ENCODE measurements around the gene IQGAP3. TPM values are rescaled to one million over a fixed set of nuclear protein-coding genes. Genes with fewer than 3 reads are reported as not detected.

Gene IQGAP3
- polyA plus RNA-seq, 3 donors = 0.03 to 0.24 TPM; not detected in 1

DNA sequence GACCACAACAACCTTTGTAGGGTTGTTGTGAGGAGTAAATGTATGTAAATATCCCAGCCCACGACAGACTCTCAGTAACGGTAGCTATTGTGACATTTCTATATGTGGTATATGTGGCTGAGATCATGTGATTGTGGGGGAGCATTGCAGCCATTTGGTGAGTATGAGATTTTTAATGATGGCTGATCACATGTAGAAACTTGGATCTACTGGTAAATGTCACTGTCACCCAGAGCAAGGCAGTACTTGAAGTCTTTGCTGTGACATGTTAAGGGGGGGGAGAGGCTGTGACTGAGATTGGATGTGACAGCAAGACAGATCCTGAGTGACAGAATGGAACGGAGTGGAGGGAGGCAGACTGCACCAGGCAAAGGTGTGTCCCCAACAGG, 47.9 kb downstream of the IQGAP3 start:
- WGBS (ENCODE audit: insufficient coverage) = 0% methylated on average over 2 of the region's 3 CpGs
- H3K4me2 ChIP-seq (replicated peaks; ENCODE audit: extremely low read depth, low read length, poor library complexity, severe bottlenecking) = peak overlapping the region; percentile 83
- H3K27ac Mint-ChIP-seq = peak overlapping the region; percentile 88 to 98 (median 96)
- H3K36me3 Mint-ChIP-seq = peaks cover 8 to 19% of the 10 kb centered on the region in 2 donors
- peak overlapping the region; percentile 61 to 81 for H3K27ac ChIP-seq (ENCODE audit: low read depth in 1 of 2, low read length in 2 of 2)
- peaks cover 4% of the 10 kb centered on the region for H3K79me2 ChIP-seq (ENCODE audit: insufficient read depth, low read length)
- intact Hi-C loops (cut with micrococcal nuclease) = no loop called here
- H4K20me1 ChIP-seq (ENCODE audit: insufficient read depth, low read length) = no peaks in the 10 kb centered on the region
- H3K4me1 Mint-ChIP-seq = peaks cover 47% of the 10 kb centered on the region
- H3K4me1 ChIP-seq (ENCODE audit: control insufficient read depth in 1 of 2, insufficient read depth in 2 of 2, low read length in 2 of 2) = peaks cover 40 to 53% of the 10 kb centered on the region in 2 donors
- H3K4me3 ChIP-seq (replicated peaks in 1 of 3; ENCODE audit: low read depth in 2 of 3, low read length in 3 of 3) = peak overlapping the region in 2 of 3 experiments; percentile 49 to 64
- H3K27me3 ChIP-seq (ENCODE audit: control insufficient read depth in 2 of 2, insufficient read depth in 2 of 2, low read length in 2 of 2) = no peaks in the 10 kb centered on the region
- peak overlapping the region; percentile 33 for H3K9ac ChIP-seq (ENCODE audit: insufficient read depth, low read length, poor library complexity, severe bottlenecking)
- TF ChIP-seq, protein P1, sequence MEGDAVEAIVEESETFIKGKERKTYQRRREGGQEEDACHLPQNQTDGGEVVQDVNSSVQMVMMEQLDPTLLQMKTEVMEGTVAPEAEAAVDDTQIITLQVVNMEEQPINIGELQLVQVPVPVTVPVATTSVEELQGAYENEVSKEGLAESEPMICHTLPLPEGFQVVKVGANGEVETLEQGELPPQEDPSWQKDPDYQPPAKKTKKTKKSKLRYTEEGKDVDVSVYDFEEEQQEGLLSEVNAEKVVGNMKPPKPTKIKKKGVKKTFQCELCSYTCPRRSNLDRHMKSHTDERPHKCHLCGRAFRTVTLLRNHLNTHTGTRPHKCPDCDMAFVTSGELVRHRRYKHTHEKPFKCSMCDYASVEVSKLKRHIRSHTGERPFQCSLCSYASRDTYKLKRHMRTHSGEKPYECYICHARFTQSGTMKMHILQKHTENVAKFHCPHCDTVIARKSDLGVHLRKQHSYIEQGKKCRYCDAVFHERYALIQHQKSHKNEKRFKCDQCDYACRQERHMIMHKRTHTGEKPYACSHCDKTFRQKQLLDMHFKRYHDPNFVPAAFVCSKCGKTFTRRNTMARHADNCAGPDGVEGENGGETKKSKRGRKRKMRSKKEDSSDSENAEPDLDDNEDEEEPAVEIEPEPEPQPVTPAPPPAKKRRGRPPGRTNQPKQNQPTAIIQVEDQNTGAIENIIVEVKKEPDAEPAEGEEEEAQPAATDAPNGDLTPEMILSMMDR (IDR thresholded peaks at IDR 0.05) = no peak
- peak overlapping the region; percentile 66 for H2AFZ ChIP-seq (ENCODE audit: insufficient read depth, low read depth, low read length, poor library complexity, severe bottlenecking)
- no peaks in the 10 kb centered on the region for H3K9me3 ChIP-seq (replicated peaks in 1 of 2; ENCODE audit: control insufficient read depth in 1 of 2, insufficient read depth in 1 of 2, low read length in 2 of 2)
- peaks cover 0 to 10% of the 10 kb centered on the region in 2 donors for H3K36me3 ChIP-seq (replicated peaks in 1 of 2; ENCODE audit: control insufficient read depth in 1 of 2, insufficient read depth in 2 of 2, low read length in 2 of 2)
- peak; percentile 64 to 70 (median 68) for DNase-seq
- H3K27me3 Mint-ChIP-seq (ENCODE audit: low read depth in 3 of 3) = no peaks in the 10 kb centered on the region
- H3K9me3 Mint-ChIP-seq = no peaks in the 10 kb centered on the region
- H3K4me3 Mint-ChIP-seq = peak overlapping the region; percentile 72 to 91

DNA sequence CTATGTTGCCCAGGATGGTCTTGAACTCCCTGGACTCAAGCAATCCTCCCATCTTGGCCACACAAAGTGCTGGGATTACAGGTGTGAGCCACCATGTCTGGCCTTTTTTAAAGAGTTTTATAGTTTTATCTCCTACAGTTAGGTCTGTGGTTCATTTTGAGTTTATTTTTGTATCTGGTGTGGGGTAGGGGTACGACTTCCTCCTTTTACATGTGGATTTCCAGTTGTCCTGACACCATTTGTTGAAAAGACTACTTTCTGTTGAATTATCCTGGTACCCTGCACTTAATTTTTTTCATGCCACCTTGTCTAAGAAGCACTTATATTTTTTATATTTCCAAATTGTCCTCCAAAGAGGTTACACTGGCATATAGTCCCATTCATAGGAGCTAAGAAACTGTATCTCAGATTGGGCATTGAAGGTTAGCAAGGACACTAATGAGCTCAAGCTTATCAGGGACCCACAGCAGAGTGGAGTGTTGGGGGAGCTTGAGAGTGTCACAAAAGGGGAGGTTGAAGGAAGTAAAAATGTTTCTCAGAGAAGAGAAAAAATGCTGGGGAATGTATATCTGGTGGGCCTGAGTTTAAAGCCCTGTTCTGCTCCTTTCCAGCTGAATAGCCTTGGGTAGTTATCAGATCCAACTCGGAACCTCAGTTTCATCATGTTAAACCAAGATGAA, 48.4 kb downstream of the IQGAP3 start:
- peaks cover 0 to 6% of the 10 kb centered on the region in 2 donors for H3K36me3 ChIP-seq (replicated peaks in 1 of 2; ENCODE audit: control insufficient read depth in 1 of 2, insufficient read depth in 2 of 2, low read length in 2 of 2)
- H3K4me1 ChIP-seq (ENCODE audit: control insufficient read depth in 1 of 2, insufficient read depth in 2 of 2, low read length in 2 of 2) = peaks cover 40 to 53% of the 10 kb centered on the region in 2 donors
- TF ChIP-seq, protein P1 (IDR thresholded peaks at IDR 0.05) = no peak
- intact Hi-C loops (cut with micrococcal nuclease) = no loop called here
- WGBS (ENCODE audit: insufficient coverage) = no CpG with 5 or more reads among the region's 2 CpGs
- H3K27ac ChIP-seq (ENCODE audit: low read depth in 1 of 2, low read length in 2 of 2) = peak overlapping the region in 1 of 2 donors; percentile 81
- Mint-ChIP-seq H3K9me3 (no peaks in the 10 kb centered on the region), H3K4me3 (peak overlapping the region in 1 of 2 donors; percentile 91), H3K36me3 (peaks cover 5 to 14% of the 10 kb centered on the region in 2 donors), H3K4me1 (peaks cover 47% of the 10 kb centered on the region), H3K27ac (peak overlapping the region; percentile 8 to 98 (median 92)), H3K27me3 (ENCODE audit: low read depth in 3 of 3) (no peaks in the 10 kb centered on the region)
- H3K4me3 ChIP-seq (replicated peaks in 1 of 3; ENCODE audit: low read depth in 2 of 3, low read length in 3 of 3) = peak overlapping the region in 1 of 3 experiments; percentile 64
- H2AFZ ChIP-seq (ENCODE audit: insufficient read depth, low read depth, low read length, poor library complexity, severe bottlenecking) = peak overlapping the region; percentile 66
- no peaks in the 10 kb centered on the region for H3K27me3 ChIP-seq (ENCODE audit: control insufficient read depth in 2 of 2, insufficient read depth in 2 of 2, low read length in 2 of 2)
- H3K4me2 ChIP-seq (replicated peaks; ENCODE audit: extremely low read depth, low read length, poor library complexity, severe bottlenecking) = peak overlapping the region; percentile 83
- peaks cover 4% of the 10 kb centered on the region for H3K79me2 ChIP-seq (ENCODE audit: insufficient read depth, low read length)
- H3K9me3 ChIP-seq (replicated peaks in 1 of 2; ENCODE audit: control insufficient read depth in 1 of 2, insufficient read depth in 1 of 2, low read length in 2 of 2) = no peaks in the 10 kb centered on the region
- DNase-seq = no peak
- no peaks in the 10 kb centered on the region for H4K20me1 ChIP-seq (ENCODE audit: insufficient read depth, low read length)
- no peak overlapping the region for H3K9ac ChIP-seq (ENCODE audit: insufficient read depth, low read length, poor library complexity, severe bottlenecking)
